Fibroblast of lung (primary cell): Measurements from ENCODE around the gene DDX60. TPM values are rescaled to one million over a fixed set of nuclear protein-coding genes. Genes with fewer than 3 reads are reported as not detected.

ENCODE experiments used
- DNase-seq, 2 donors: peaks; one replicate each; pipeline versions ENCODE4 v3.0.0 to v3.0.0-alpha.2; 2010; ENCODE audit warnings: low read depth in 2 of 2
- H2AFZ ChIP-seq: 2 replicates; pipeline ENCODE4 v1.5.1; 2012; ENCODE audit warnings: low read length, control low read depth, inconsistent platforms
- H3K27ac ChIP-seq: 2 replicates; pipeline ENCODE4 v1.5.1; 2011; ENCODE audit warnings: low read length, control low read depth; ENCODE audit not compliant: insufficient read depth
- H3K27me3 ChIP-seq: 2 replicates; pipeline ENCODE4 v1.5.1; 2011; ENCODE audit warnings: mild to moderate bottlenecking, low read length; ENCODE audit not compliant: control insufficient read depth, insufficient read depth
- H3K36me3 ChIP-seq: 2 replicates; pipeline ENCODE4 v1.5.1; 2011; ENCODE audit warnings: low read length; ENCODE audit not compliant: control insufficient read depth, insufficient read depth
- H3K4me1 ChIP-seq: 2 replicates; pipeline ENCODE4 v1.5.1; 2011; ENCODE audit warnings: low read length; ENCODE audit not compliant: control insufficient read depth, insufficient read depth; ENCODE audit errors: extremely low read depth
- H3K4me2 ChIP-seq: 2 replicates; pipeline ENCODE4 v1.5.1; 2011; ENCODE audit warnings: low read length, control low read depth; ENCODE audit not compliant: insufficient read depth; ENCODE audit errors: extremely low read depth
- H3K4me3 ChIP-seq, 4 experiments: fragments of 200-600 bp in 1 of 4; sonication (generic) in 1 of 4; replicated peaks in 1 of 4; 2 replicates each; pipeline ENCODE4 v1.5.1; 2011 to 2016; ENCODE audit warnings: low read length in 4 of 4, low read depth in 3 of 4, mild to moderate bottlenecking in 3 of 4, control low read depth in 2 of 4, inconsistent platforms in 1 of 4, mixed read lengths in 1 of 4; ENCODE audit not compliant: insufficient read depth in 1 of 4; ENCODE audit errors: control extremely low read depth in 1 of 4
- H3K79me2 ChIP-seq: 2 replicates; pipeline ENCODE4 v1.5.1; 2012; ENCODE audit warnings: mild to moderate bottlenecking, low read length, inconsistent platforms; ENCODE audit not compliant: control insufficient read depth, insufficient read depth
- H3K9ac ChIP-seq: 2 replicates; pipeline ENCODE4 v1.5.1; 2011; ENCODE audit warnings: mild to moderate bottlenecking, low read length, control low read depth; ENCODE audit not compliant: insufficient read depth
- H3K9me3 ChIP-seq: 2 replicates; pipeline ENCODE4 v1.5.1; 2012; ENCODE audit warnings: low read depth, low read length; ENCODE audit not compliant: control insufficient read depth, insufficient read depth
- H4K20me1 ChIP-seq: 2 replicates; pipeline ENCODE4 v1.5.1; 2011; ENCODE audit warnings: low read length; ENCODE audit not compliant: control insufficient read depth, insufficient read depth; ENCODE audit errors: extremely low read depth
- CTCF ChIP-seq, 2 donors: IDR thresholded peaks in 1 of 2; conservative IDR thresholded peaks in 1 of 2; 1 replicate in 1 of 2; 2 replicates in 1 of 2; pipeline ENCODE4 v1.5.1; 2011 to 2012; ENCODE audit warnings: low read length in 2 of 2, control low read depth in 1 of 2, inconsistent platforms in 1 of 2, low read depth in 1 of 2, mild to moderate bottlenecking in 1 of 2
- EZH2 ChIP-seq: IDR thresholded peaks from 2 replicates; pipeline ENCODE4 v1.5.1; 2012; ENCODE audit warnings: low read length, control low read depth, mild to moderate bottlenecking; ENCODE audit errors: missing control alignments
- polyA plus RNA-seq, 2 donors: library from polyadenylated mRNA; depleted of rRNA in 1 of 2; stranded (reverse) in 1 of 2; unstranded in 1 of 2; fragments of >200 nt; gene quantifications; 2 replicates each; pipeline ENCODE4 v1.2.1, GENCODE V29; 2011 to 2012; ENCODE audit warnings: missing spikeins in 1 of 2
- total RNA-seq: library from RNA; depleted of rRNA; stranded (reverse); fragments of >200 nt; gene quantifications from 2 replicates; pipeline ENCODE4 v1.2.1, GENCODE V29; 2014

DDX60 gene
- total and polyA plus RNA-seq, 2 donors (not counting 1 experiment from before 2014, with no cell fraction given): 12.9 to 23.1 TPM

- H3K9ac ChIP-seq: no peak overlapping the region
- H3K79me2 ChIP-seq: no peaks in the 10 kb centered on the region
- no peaks in the 10 kb centered on the region for H3K27me3 ChIP-seq
- no peaks in the 10 kb centered on the region for H3K4me1 ChIP-seq
- no peak for TF ChIP-seq CTCF (conservative IDR thresholded peaks at IDR 0.05 in 1 of 2, IDR thresholded peaks at IDR 0.05 in 1 of 2; ENCODE audit: low read depth in 1 of 2, low read length in 2 of 2)
- H3K27ac ChIP-seq: no peak overlapping the region
- no peak overlapping the region for H3K4me3 ChIP-seq
- H3K9me3 ChIP-seq: no peaks in the 10 kb centered on the region
- H3K36me3 ChIP-seq: no peaks in the 10 kb centered on the region
- H4K20me1 ChIP-seq: no peaks in the 10 kb centered on the region
- H2AFZ ChIP-seq: no peak overlapping the region
- no peak for DNase-seq
- H3K4me2 ChIP-seq: no peak overlapping the region
Measured at GRCh38 chr4:168174308-168174707, 144.2 kb downstream of the DDX60 start.

- Histone ChIP-seq H3K9ac (no peak overlapping the region), H3K4me3 (no peak overlapping the region), H3K4me1 (no peaks in the 10 kb centered on the region), H3K9me3 (no peaks in the 10 kb centered on the region), H3K79me2 (no peaks in the 10 kb centered on the region), H3K36me3 (no peaks in the 10 kb centered on the region), H3K4me2 (no peak overlapping the region), H3K27me3 (no peaks in the 10 kb centered on the region), H3K27ac (no peak overlapping the region), H4K20me1 (no peaks in the 10 kb centered on the region), H2AFZ (no peak overlapping the region)
- peak; percentile 21 to 59 for DNase-seq
- TF ChIP-seq CTCF (conservative IDR thresholded peaks at IDR 0.05 in 1 of 2, IDR thresholded peaks at IDR 0.05 in 1 of 2; ENCODE audit: low read depth in 1 of 2, low read length in 2 of 2) (no peak), EZH2 (no peak)
Measured at GRCh38 chr4:168167714-168168284, 150.8 kb downstream of the DDX60 start.

Other genes starting within 250 kb of the DDX60 start
- gene ANXA10, start 226.2 kb downstream of the DDX60 start, total RNA-seq: 0.17 and 0.26 TPM in 2 replicates
- 0.08 and 2.8 TPM in 2 replicates for gene ANXA10, start 226.2 kb downstream of the DDX60 start, polyA plus RNA-seq
- 15.7 and 29.1 TPM in 2 replicates for gene DDX60L, start 161.7 kb upstream of the DDX60 start, total RNA-seq
- 11.2 and 15.6 TPM in 2 replicates for gene DDX60L, start 161.7 kb upstream of the DDX60 start, polyA plus RNA-seq
- gene PALLD, start 178.3 kb upstream of the DDX60 start, total RNA-seq: 109 and 205 TPM in 2 replicates
- 200 and 250 TPM in 2 replicates for gene PALLD, start 178.3 kb upstream of the DDX60 start, polyA plus RNA-seq